LNCaP clone FGC (cell line): ENCODE results near the gene UPB1.
"Not testable (repeated sequence)": the region's sequence is repeated elsewhere in the genome, so short reads cannot be mapped to it uniquely, and the experiment has no call there.

Experiments used
- DNase-seq: peaks from one replicate; pipeline ENCODE4 v3.0.0-alpha.2; 2011; ENCODE audit warnings: low read depth
- H3K4me3 ChIP-seq: 2 replicates; pipeline ENCODE4 v1.5.1; 2011; ENCODE audit warnings: mild to moderate bottlenecking, low read depth, low read length, control low read depth
- CTCF ChIP-seq: IDR thresholded peaks from 2 replicates; pipeline ENCODE4 v1.5.1; 2012; ENCODE audit warnings: mild to moderate bottlenecking; ENCODE audit not compliant: control insufficient read depth, insufficient read depth; ENCODE audit errors: extremely low read depth

UPB1 gene

GRCh38 chr22:24525416-24526037 lies 30.4 kb downstream of the UPB1 start:
- TF ChIP-seq CTCF = peak; percentile 95
- H3K4me3 ChIP-seq = no peak overlapping the region
- peak; percentile 87 for DNase-seq

GRCh38 chr22:24526191-24526590 lies 31.1 kb downstream of the UPB1 start:
- TF ChIP-seq CTCF = no peak
- H3K4me3 ChIP-seq = no peak overlapping the region
- no peak for DNase-seq

- no peak overlapping the region for H3K4me3 ChIP-seq
- peak; percentile 48 for DNase-seq
- no peak for TF ChIP-seq CTCF
Measured at GRCh38 chr22:24529898-24530297, 34.8 kb downstream of the UPB1 start.

- not testable (repeated sequence) for DNase-seq, H3K4me3 ChIP-seq
Measured at GRCh38 chr22:24530968-24531367, 35.8 kb downstream of the UPB1 start.

GRCh38 chr22:24532075-24532474 lies 36.9 kb downstream of the UPB1 start:
- peak; percentile 93 for DNase-seq
- no peak overlapping the region for H3K4me3 ChIP-seq

GRCh38 chr22:24535348-24535747 lies 40.2 kb downstream of the UPB1 start:
- DNase-seq = no peak
- no peak overlapping the region for H3K4me3 ChIP-seq
- TF ChIP-seq CTCF = no peak

More at GRCh38 chr22:24532075-24532474, 36.9 kb downstream of the UPB1 start:
- no peak for TF ChIP-seq CTCF

- H3K4me3 ChIP-seq = no peak overlapping the region
- no peak for TF ChIP-seq CTCF
- DNase-seq = no peak
Measured at GRCh38 chr22:24536089-24536488, 41.0 kb downstream of the UPB1 start.
